ENCODE measurements around the gene ACOT12.

GRCh38 chr5:81400375-81400774 is 6.4 kb upstream of the ACOT12 start:
- TF ChIP-seq EZH2phosphoT487 (IDR thresholded peaks at IDR 0.05; ENCODE audit: unreplicated experiment) (no peak), EZH2 (IDR thresholded peaks at IDR 0.05; ENCODE audit: low read depth, unreplicated experiment) (no peak), POLR2AphosphoS5 (IDR thresholded peaks at IDR 0.05; ENCODE audit: low read depth) (no peak), CREB1 (CRISPR knock-in tag; IDR thresholded peaks at IDR 0.05; ENCODE audit: low read depth) (no peak), ZNF114 (CRISPR knock-in tag; IDR thresholded peaks at IDR 0.05) (no peak)
- TF ChIP-seq, protein P1, sequence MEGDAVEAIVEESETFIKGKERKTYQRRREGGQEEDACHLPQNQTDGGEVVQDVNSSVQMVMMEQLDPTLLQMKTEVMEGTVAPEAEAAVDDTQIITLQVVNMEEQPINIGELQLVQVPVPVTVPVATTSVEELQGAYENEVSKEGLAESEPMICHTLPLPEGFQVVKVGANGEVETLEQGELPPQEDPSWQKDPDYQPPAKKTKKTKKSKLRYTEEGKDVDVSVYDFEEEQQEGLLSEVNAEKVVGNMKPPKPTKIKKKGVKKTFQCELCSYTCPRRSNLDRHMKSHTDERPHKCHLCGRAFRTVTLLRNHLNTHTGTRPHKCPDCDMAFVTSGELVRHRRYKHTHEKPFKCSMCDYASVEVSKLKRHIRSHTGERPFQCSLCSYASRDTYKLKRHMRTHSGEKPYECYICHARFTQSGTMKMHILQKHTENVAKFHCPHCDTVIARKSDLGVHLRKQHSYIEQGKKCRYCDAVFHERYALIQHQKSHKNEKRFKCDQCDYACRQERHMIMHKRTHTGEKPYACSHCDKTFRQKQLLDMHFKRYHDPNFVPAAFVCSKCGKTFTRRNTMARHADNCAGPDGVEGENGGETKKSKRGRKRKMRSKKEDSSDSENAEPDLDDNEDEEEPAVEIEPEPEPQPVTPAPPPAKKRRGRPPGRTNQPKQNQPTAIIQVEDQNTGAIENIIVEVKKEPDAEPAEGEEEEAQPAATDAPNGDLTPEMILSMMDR (conservative IDR thresholded peaks at IDR 0.05; ENCODE audit: low read depth in 2 of 2): no peak

Data from GM23338 (cell line).